ENCODE results near the gene CALM3.

Gene CALM3

GRCh38 chr19:46613525-46613924, 12.4 kb downstream of the CALM3 start:
- Histone ChIP-seq H3K9me3 (ENCODE audit: low read length) (no peaks in the 10 kb centered on the region), H3K4me1 (ENCODE audit: insufficient read depth, low read length) (peaks cover 2% of the 10 kb centered on the region), H3K27me3 (ENCODE audit: insufficient read depth, low read length) (no peaks in the 10 kb centered on the region), H3K36me3 (ENCODE audit: insufficient read depth, low read length) (peaks cover 17% of the 10 kb centered on the region), H2AFZ (ENCODE audit: low read depth, low read length) (no peak overlapping the region), H3K4me3 (ENCODE audit: low read length) (no peak overlapping the region)

- Histone ChIP-seq H2AFZ (ENCODE audit: low read depth, low read length) (no peak overlapping the region), H3K36me3 (ENCODE audit: insufficient read depth, low read length) (peaks cover 10% of the 10 kb centered on the region), H3K9me3 (ENCODE audit: low read length) (no peaks in the 10 kb centered on the region), H3K27me3 (ENCODE audit: insufficient read depth, low read length) (no peaks in the 10 kb centered on the region), H3K4me3 (ENCODE audit: low read length) (no peak overlapping the region), H3K4me1 (ENCODE audit: insufficient read depth, low read length) (peaks cover 2% of the 10 kb centered on the region)
Observed at GRCh38 chr19:46614114-46614722, 13.1 kb downstream of the CALM3 start.

DNA sequence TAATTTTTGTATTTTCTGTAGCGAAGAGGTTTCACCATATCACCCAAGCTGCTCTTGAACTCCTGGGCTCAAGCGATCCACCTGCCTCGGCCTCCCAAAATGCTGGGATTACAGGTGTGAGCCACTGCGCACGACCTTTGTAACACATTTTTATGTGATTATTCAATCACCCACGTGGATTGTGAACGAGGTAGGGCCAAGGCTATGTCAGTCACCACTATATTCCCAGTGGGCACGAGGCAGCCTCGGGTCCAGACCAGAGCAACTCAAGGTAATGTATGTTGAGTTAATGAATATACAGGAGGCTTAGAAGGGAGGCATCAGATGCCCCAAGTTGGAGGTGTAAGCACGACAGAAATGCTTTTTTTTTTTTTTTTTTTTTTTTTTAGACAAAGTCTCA, 14.8 kb downstream of the CALM3 start:
- Histone ChIP-seq H3K9me3 (ENCODE audit: low read length) (no peaks in the 10 kb centered on the region), H3K4me1 (ENCODE audit: insufficient read depth, low read length) (peaks cover 8% of the 10 kb centered on the region), H3K4me3 (ENCODE audit: low read length) (no peak overlapping the region), H3K27me3 (ENCODE audit: insufficient read depth, low read length) (no peaks in the 10 kb centered on the region), H3K36me3 (ENCODE audit: insufficient read depth, low read length) (no peaks in the 10 kb centered on the region), H2AFZ (ENCODE audit: low read depth, low read length) (no peak overlapping the region)

DNA sequence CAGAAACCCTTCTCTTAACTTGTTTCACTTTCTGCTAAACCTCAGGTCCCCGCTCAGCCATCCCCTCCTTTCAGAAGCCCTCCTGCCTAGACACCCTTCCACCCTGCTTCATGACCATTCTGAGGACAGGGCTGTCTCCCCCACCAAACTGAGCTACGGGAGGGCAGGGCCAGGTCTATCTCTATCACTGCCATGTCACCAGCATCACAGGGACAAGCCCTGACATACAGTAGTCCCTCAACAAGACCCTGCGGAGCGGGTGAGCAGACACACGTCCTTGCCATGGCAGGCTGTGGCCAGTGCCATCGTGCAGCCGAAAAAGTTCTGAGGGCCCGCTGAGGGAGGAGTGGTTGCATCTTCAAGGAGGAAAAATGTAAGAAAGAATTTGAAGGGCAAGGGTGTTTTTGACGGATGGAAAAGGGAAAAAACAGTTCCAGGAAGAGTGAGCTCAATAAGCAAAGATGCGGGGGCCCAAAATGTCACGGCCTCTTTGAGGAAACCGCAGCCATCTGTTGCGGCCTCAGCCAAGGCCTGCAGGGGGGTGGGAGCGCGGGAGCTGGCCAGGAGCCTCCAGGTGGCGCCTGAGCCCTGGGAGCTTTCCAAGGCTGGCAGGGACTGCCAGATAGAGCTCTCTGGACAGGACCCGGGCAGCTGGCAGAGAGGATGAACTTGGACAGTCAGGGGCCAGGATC, 15.6 kb downstream of the CALM3 start:
- H3K27me3 ChIP-seq (ENCODE audit: insufficient read depth, low read length) = no peaks in the 10 kb centered on the region
- H3K36me3 ChIP-seq (ENCODE audit: insufficient read depth, low read length) = no peaks in the 10 kb centered on the region
- peaks cover 16% of the 10 kb centered on the region for H3K4me1 ChIP-seq (ENCODE audit: insufficient read depth, low read length)
- no peaks in the 10 kb centered on the region for H3K9me3 ChIP-seq (ENCODE audit: low read length)
- no peak overlapping the region for H2AFZ ChIP-seq (ENCODE audit: low read depth, low read length)
- no peak overlapping the region for H3K4me3 ChIP-seq (ENCODE audit: low read length)

GRCh38 chr19:46617601-46618000, 16.5 kb downstream of the CALM3 start:
- H3K4me1 ChIP-seq (ENCODE audit: insufficient read depth, low read length) = peaks cover 16% of the 10 kb centered on the region
- H3K4me3 ChIP-seq (ENCODE audit: low read length) = no peak overlapping the region
- H3K36me3 ChIP-seq (ENCODE audit: insufficient read depth, low read length) = no peaks in the 10 kb centered on the region
- no peaks in the 10 kb centered on the region for H3K27me3 ChIP-seq (ENCODE audit: insufficient read depth, low read length)
- no peaks in the 10 kb centered on the region for H3K9me3 ChIP-seq (ENCODE audit: low read length)
- no peak overlapping the region for H2AFZ ChIP-seq (ENCODE audit: low read depth, low read length)

GRCh38 chr19:46618670-46619231, 17.6 kb downstream of the CALM3 start:
- Histone ChIP-seq H2AFZ (ENCODE audit: low read depth, low read length) (no peak overlapping the region), H3K4me3 (ENCODE audit: low read length) (no peak overlapping the region), H3K36me3 (ENCODE audit: insufficient read depth, low read length) (no peaks in the 10 kb centered on the region), H3K27me3 (ENCODE audit: insufficient read depth, low read length) (no peaks in the 10 kb centered on the region), H3K4me1 (ENCODE audit: insufficient read depth, low read length) (peaks cover 16% of the 10 kb centered on the region), H3K9me3 (ENCODE audit: low read length) (no peaks in the 10 kb centered on the region)

DNA sequence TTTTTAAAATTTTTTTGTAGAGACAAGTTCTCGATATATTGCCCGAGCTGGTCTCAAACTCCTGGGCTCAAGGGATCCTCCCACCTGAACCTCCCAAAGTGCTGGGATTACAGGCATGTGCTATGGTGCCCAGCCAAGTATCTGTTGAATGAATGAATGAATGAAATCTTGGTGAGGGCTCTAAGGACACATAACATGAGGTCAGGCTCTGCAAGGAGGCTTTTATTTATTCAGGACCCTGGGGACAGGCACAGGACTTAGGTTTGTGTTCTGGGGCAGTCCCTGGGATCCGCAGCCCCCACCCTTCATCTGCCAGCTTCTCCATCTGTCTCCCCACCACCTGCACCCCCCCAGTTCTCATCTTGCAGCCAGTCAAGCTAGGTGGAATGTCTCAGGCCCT, 19.1 kb downstream of the CALM3 start:
- Histone ChIP-seq H2AFZ (ENCODE audit: low read depth, low read length) (no peak overlapping the region), H3K27me3 (ENCODE audit: insufficient read depth, low read length) (no peaks in the 10 kb centered on the region), H3K4me1 (ENCODE audit: insufficient read depth, low read length) (peaks cover 16% of the 10 kb centered on the region), H3K9me3 (ENCODE audit: low read length) (no peaks in the 10 kb centered on the region), H3K36me3 (ENCODE audit: insufficient read depth, low read length) (no peaks in the 10 kb centered on the region), H3K4me3 (ENCODE audit: low read length) (no peak overlapping the region)

GRCh38 chr19:46620716-46621115, 19.6 kb downstream of the CALM3 start:
- Histone ChIP-seq H3K36me3 (ENCODE audit: insufficient read depth, low read length) (no peaks in the 10 kb centered on the region), H3K9me3 (ENCODE audit: low read length) (no peaks in the 10 kb centered on the region), H3K4me1 (ENCODE audit: insufficient read depth, low read length) (peaks cover 16% of the 10 kb centered on the region), H3K4me3 (ENCODE audit: low read length) (peak overlapping the region; percentile 11), H3K27me3 (ENCODE audit: insufficient read depth, low read length) (peaks cover 2% of the 10 kb centered on the region), H2AFZ (ENCODE audit: low read depth, low read length) (peak overlapping the region; percentile 30)

GRCh38 chr19:46621191-46622117, 20.3 kb downstream of the CALM3 start:
- Histone ChIP-seq H2AFZ (ENCODE audit: low read depth, low read length) (peak overlapping the region; percentile 30), H3K9me3 (ENCODE audit: low read length) (no peaks in the 10 kb centered on the region), H3K4me1 (ENCODE audit: insufficient read depth, low read length) (peaks cover 16% of the 10 kb centered on the region), H3K4me3 (ENCODE audit: low read length) (peak overlapping the region; percentile 11), H3K27me3 (ENCODE audit: insufficient read depth, low read length) (peaks cover 3% of the 10 kb centered on the region), H3K36me3 (ENCODE audit: insufficient read depth, low read length) (no peaks in the 10 kb centered on the region)

DNA sequence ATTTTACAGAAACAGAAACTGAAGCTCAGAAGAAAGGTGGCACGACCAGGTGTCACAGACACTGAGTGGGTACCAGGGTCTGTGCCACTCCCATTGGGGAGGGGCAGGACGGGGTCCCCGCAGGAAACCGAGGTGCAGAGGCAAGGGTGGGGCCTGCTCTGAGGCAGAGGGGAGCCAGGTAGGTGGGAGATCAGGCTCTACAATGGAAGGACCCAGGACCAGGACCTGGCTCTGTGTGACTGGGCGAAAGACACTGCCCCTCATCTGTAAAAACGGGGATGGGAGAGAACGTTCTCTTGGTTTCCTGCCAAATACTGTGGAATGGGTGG, 21.0 kb downstream of the CALM3 start:
- H3K9me3 ChIP-seq (ENCODE audit: low read length) = no peaks in the 10 kb centered on the region
- no peak overlapping the region for H3K4me3 ChIP-seq (ENCODE audit: low read length)
- peaks cover 3% of the 10 kb centered on the region for H3K27me3 ChIP-seq (ENCODE audit: insufficient read depth, low read length)
- no peak overlapping the region for H2AFZ ChIP-seq (ENCODE audit: low read depth, low read length)
- no peaks in the 10 kb centered on the region for H3K36me3 ChIP-seq (ENCODE audit: insufficient read depth, low read length)
- peaks cover 14% of the 10 kb centered on the region for H3K4me1 ChIP-seq (ENCODE audit: insufficient read depth, low read length)

DNA sequence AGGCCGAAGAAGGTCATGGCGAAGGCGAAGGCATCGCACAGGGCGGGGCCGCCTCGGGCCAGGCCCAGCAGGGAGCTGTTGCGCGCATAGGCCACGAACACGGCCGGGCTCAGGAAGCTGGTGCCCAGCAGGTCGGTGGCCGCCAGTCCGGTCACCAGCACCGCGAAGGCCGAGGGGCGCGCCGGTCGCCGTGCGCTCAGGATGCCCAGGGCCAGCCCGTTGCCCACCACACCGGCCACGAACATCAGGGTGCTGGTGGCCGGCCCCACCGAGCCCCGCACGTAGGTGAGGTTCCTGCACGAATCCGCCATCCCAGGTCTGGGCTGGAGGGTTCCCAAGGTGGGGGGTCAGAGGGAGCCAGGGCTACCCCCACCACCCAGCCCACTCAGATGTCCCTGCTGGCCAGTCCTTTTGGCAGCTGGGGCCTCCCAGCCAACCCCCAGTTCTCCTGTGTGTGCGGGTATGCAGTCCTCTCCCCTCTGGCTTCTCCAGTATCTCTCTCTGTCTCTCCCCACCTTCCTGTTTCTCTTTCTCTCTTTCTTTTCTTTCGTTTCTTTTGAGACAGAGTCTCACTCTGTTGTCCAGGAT, 22.9 kb downstream of the CALM3 start:
- peaks cover 14% of the 10 kb centered on the region for H3K4me1 ChIP-seq (ENCODE audit: insufficient read depth, low read length)
- no peaks in the 10 kb centered on the region for H3K9me3 ChIP-seq (ENCODE audit: low read length)
- H3K36me3 ChIP-seq (ENCODE audit: insufficient read depth, low read length) = no peaks in the 10 kb centered on the region
- H3K27me3 ChIP-seq (ENCODE audit: insufficient read depth, low read length) = peaks cover 3% of the 10 kb centered on the region
- no peak overlapping the region for H2AFZ ChIP-seq (ENCODE audit: low read depth, low read length)
- no peak overlapping the region for H3K4me3 ChIP-seq (ENCODE audit: low read length)

- no peaks in the 10 kb centered on the region for H3K9me3 ChIP-seq (ENCODE audit: low read length)
- H2AFZ ChIP-seq (ENCODE audit: low read depth, low read length) = no peak within 1 kb of the TSS
- peaks cover 3% of the 10 kb centered on the region for H3K27me3 ChIP-seq (ENCODE audit: insufficient read depth, low read length)
- no peaks in the 10 kb centered on the region for H3K36me3 ChIP-seq (ENCODE audit: insufficient read depth, low read length)
- H3K4me3 ChIP-seq (ENCODE audit: low read length) = no peak within 1 kb of the TSS
- H3K4me1 ChIP-seq (ENCODE audit: insufficient read depth, low read length) = peaks cover 14% of the 10 kb centered on the region
Observed at GRCh38 chr19:46624958-46625661, 24.0 kb downstream of the CALM3 start, which contains the start of gene PTGIR. TSS of gene PTGIR (minus strand) at chr19:46625089. CDS start at chr19:46624225, 864 bp downstream.

Measured in neuron (in vitro differentiated cells).